ENCODE measurements around the gene CD180. TPM values are rescaled to one million over a fixed set of nuclear protein-coding genes. Genes with fewer than 3 reads are reported as not detected.

The CD180 gene
- total and polyA plus RNA-seq, 9 of the 15 experiments (the other 6 are each of a cell fraction or from before 2014, with no cell fraction given) = 0.01 to 0.07 TPM; not detected in 7

DNA sequence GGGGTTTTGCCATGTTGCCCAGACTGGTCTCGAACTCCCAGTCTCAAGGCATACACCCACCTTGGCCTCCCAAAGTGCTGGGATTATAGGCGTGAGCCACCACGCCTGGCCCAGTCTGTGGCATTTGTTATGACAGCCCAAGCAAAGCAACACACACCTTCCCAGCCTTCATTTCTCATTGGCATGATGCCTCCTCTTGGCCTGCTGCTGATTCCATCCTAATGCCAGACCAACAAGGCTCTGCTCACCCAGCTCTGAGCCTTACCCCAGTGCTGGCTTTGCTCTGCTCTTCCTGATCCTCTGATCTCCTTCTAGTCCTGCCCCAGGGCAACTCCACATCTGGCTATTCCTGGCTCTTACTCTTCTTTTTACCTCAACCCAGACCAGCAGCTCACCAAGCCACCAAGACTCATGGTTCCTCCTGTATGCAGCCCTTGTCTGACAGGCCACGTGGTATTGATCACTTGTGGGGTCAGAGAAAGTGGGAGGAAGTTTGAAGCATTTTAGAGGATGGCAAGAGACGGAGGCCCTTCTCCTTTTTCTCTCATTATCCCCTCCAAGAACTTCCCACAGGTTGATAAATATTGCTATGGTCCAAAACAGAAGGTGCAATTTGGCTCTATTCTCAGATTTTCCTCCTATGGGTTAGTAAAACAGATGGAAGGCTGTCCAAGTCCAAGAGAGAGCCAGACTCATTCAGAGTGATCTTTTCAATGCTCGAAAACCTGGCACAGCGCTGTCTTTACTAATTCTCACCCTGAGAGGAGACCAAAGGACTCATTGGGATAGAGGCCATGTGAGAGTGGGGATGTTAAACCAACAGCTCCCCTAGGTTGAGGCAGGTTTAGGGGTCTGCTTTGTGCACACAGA lies 958 bp downstream of the CD180 start:
- H3K27me3 ChIP-seq (ENCODE audit: control insufficient read depth in 2 of 2, insufficient read depth in 2 of 2, low read length in 2 of 2) = peaks cover 4 to 12% of the 10 kb centered on the region in 2 experiments; a peak in 3 of 5 replicates
- POLR2A ChIA-PET = no interaction called here
- no peak overlapping the region for H2AFZ ChIP-seq (ENCODE audit: low read depth, low read length)
- DNase-seq (ENCODE audit: extremely low read depth in 1 of 4, low spot score in 3 of 4) (no peak), ATAC-seq (no peak), FAIRE-seq (no peak)
- WGBS (ENCODE audit: insufficient coverage, low coverage, missing lambda C conversion rate) = under 1% methylated on average over 6 of the region's 7 CpGs
- no peaks in the 10 kb centered on the region; the same call in 1 of the 2 replicates for H4K20me1 ChIP-seq (replicated peaks; ENCODE audit: control insufficient read depth, insufficient read depth, low read length)
- CTCF ChIA-PET (ENCODE audit: low intra/inter-chr PET ratio) = interaction anchor here (0.5 kb wide), 1 partner anchor 77 kb away, joined by 3 read pairs; no protein-coding TSS in a partner anchor
- H3K4me1 ChIP-seq (replicated peaks in 1 of 2; ENCODE audit: control insufficient read depth in 2 of 2, insufficient read depth in 2 of 2, low read length in 2 of 2) = no peaks in the 10 kb centered on the region
- no peak overlapping the region for H3K9ac ChIP-seq (ENCODE audit: insufficient read depth in 1 of 2, low read depth in 2 of 2, low read length in 2 of 2)
- H3K9me1 ChIP-seq (ENCODE audit: control insufficient read depth, insufficient read depth, low read length) = no peaks in the 10 kb centered on the region
- intact Hi-C loops (cut with micrococcal nuclease) (no loop called here), in situ Hi-C loops (cut with MboI) (no loop called here)
- H3K9me3 ChIP-seq (replicated peaks; ENCODE audit: control insufficient read depth, insufficient read depth, low read depth, low read length) = no peaks in the 10 kb centered on the region
- no peak overlapping the region for H3K27ac ChIP-seq (ENCODE audit: extremely low read depth, low read depth, low read length)
- no peaks in the 10 kb centered on the region for H3K36me3 ChIP-seq (ENCODE audit: control insufficient read depth, insufficient read depth, low read length)
- no peak overlapping the region for H3K4me2 ChIP-seq (ENCODE audit: insufficient read depth, low read length)
- H3K4me3 ChIP-seq = no peak overlapping the region
- H3K79me2 ChIP-seq (ENCODE audit: control insufficient read depth, insufficient read depth, low read length) = no peaks in the 10 kb centered on the region
- BruUV-seq (replicated peaks) = no TSS peak
- TF ChIP-seq ZNF133 (CRISPR knock-in tag; IDR thresholded peaks at IDR 0.05) = no peak
- no peak for TF ChIP-seq ZFP30 (CRISPR knock-in tag; IDR thresholded peaks at IDR 0.05; ENCODE audit: borderline replicate concordance)
- TF ChIP-seq, protein P1, sequence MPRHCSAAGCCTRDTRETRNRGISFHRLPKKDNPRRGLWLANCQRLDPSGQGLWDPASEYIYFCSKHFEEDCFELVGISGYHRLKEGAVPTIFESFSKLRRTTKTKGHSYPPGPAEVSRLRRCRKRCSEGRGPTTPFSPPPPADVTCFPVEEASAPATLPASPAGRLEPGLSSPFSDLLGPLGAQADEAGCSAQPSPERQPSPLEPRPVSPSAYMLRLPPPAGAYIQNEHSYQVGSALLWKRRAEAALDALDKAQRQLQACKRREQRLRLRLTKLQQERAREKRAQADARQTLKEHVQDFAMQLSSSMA (CRISPR knock-in tag; IDR thresholded peaks at IDR 0.05) = no peak
- no peak for TF ChIP-seq FOXK2 (conservative IDR thresholded peaks at IDR 0.05 in 1 of 2, IDR thresholded peaks at IDR 0.05 in 1 of 2; ENCODE audit: low read depth in 2 of 2)
- TF ChIP-seq NFE2L1 (tag; IDR thresholded peaks at IDR 0.05; ENCODE audit: borderline replicate concordance, low read depth) = no peak
- no peak for TF ChIP-seq ZNF146 (CRISPR knock-in tag; IDR thresholded peaks at IDR 0.05; ENCODE audit: unreplicated experiment)
- no peak for TF ChIP-seq DPF2 (IDR thresholded peaks at IDR 0.05)
- TF ChIP-seq BMI1 (IDR thresholded peaks at IDR 0.05; ENCODE audit: low read length) = no peak
- no peak for TF ChIP-seq ATF2 (CRISPR knock-in tag; IDR thresholded peaks at IDR 0.05)
- TF ChIP-seq SMARCC2 (IDR thresholded peaks at IDR 0.05; ENCODE audit: low read depth) = no peak
- no peak for TF ChIP-seq PRMT5 (CRISPR knock-in tag; IDR thresholded peaks at IDR 0.05)
- no peak for TF ChIP-seq CREB3 (tag; conservative IDR thresholded peaks at IDR 0.05; ENCODE audit: low read depth)
- no peak for TF ChIP-seq NFXL1 (CRISPR knock-in tag; IDR thresholded peaks at IDR 0.05)

Data from K562 (cell line).